ENCODE data around the gene ZNF75A.
"Not testable (repeated sequence)": the region's sequence is repeated elsewhere in the genome, so short reads cannot be mapped to it uniquely, and the experiment has no call there.

ZNF75A gene

GRCh38 chr16:3305109-3306068 lies at the start of gene ZNF75A, which contains the start of gene TIGD7:
Gene ZNF75A (plus strand): TSS chr16:3305497. CDS start chr16:3308429, 2,932 bp downstream.
Gene TIGD7 (minus strand): TSS chr16:3305430. CDS start chr16:3300614, 4,816 bp downstream.
- peak; percentile 98 for DNase-seq

- DNase-seq = no peak
Observed at GRCh38 chr16:3256146-3256865, 49.0 kb upstream of the ZNF75A start, which contains the start of gene MEFV. Gene MEFV (minus strand): TSS chr16:3256633. CDS start chr16:3256587, 46 bp downstream.

- no peak for DNase-seq
Observed at GRCh38 chr16:3256866-3257465, 48.3 kb upstream of the ZNF75A start.

- no peak for DNase-seq
Observed at GRCh38 chr16:3259836-3260235, 45.5 kb upstream of the ZNF75A start.

GRCh38 chr16:3262517-3262916 lies 42.8 kb upstream of the ZNF75A start:
- no peak for DNase-seq

- DNase-seq = peak; percentile 98
Observed at GRCh38 chr16:3264137-3265036, 40.9 kb upstream of the ZNF75A start.

GRCh38 chr16:3266873-3267537 lies 38.3 kb upstream of the ZNF75A start:
- DNase-seq = peak; percentile 13

GRCh38 chr16:3268294-3268693 lies 37.0 kb upstream of the ZNF75A start:
- DNase-seq = no peak

- not testable (repeated sequence) for DNase-seq
Observed at GRCh38 chr16:3270718-3271117, 34.6 kb upstream of the ZNF75A start.

GRCh38 chr16:3271281-3271680 lies 34.0 kb upstream of the ZNF75A start:
- DNase-seq = not testable (repeated sequence)

GRCh38 chr16:3274490-3274889 lies 30.8 kb upstream of the ZNF75A start:
- no peak for DNase-seq

GRCh38 chr16:3274947-3275346 lies 30.4 kb upstream of the ZNF75A start:
- no peak for DNase-seq

GRCh38 chr16:3276679-3277078 lies 28.6 kb upstream of the ZNF75A start:
- no peak for DNase-seq

- no peak for DNase-seq
Observed at GRCh38 chr16:3281222-3281820, 24.0 kb upstream of the ZNF75A start.

- DNase-seq = peak; percentile 97
Observed at GRCh38 chr16:3282103-3282729, 23.1 kb upstream of the ZNF75A start.

GRCh38 chr16:3282730-3283542 lies 22.4 kb upstream of the ZNF75A start, which contains the start of gene ZNF263:
Gene ZNF263 (plus strand): TSS chr16:3283491. CDS start chr16:3283819, 328 bp downstream.
- DNase-seq = peak; percentile 99

- peak; percentile 24 for DNase-seq
Observed at GRCh38 chr16:3283543-3284447, 21.5 kb upstream of the ZNF75A start.

- DNase-seq = no peak
Observed at GRCh38 chr16:3285131-3285530, 20.2 kb upstream of the ZNF75A start.

All from retina (tissue), 1 donor.